CD4-positive, alpha-beta memory T cell (primary cell): ENCODE results near the gene NKPD1. TPM values are rescaled to one million over a fixed set of nuclear protein-coding genes. Genes with fewer than 3 reads are reported as not detected.
A peak's percentile ranks its signal among the peaks of the same experiment; 100 is the strongest.
"Not testable (repeated sequence)": the region's sequence is repeated elsewhere in the genome, so short reads cannot be mapped to it uniquely, and the experiment has no call there.

Experiments used
- CTCF ChIA-PET: fragments of 350-600 bp; sonication (Branson Sonifier 250); formaldehyde crosslinking; loops from one replicate; lab custom pipeline; 2021; ENCODE audit warnings: inconsistent platforms; ENCODE audit not compliant: partially characterized antibody; lab: Charles Lee
- POLR2A ChIA-PET: fragments of 350-600 bp; sonication (Branson Sonifier 250); formaldehyde crosslinking; loops from one replicate; lab custom pipeline; 2021; ENCODE audit not compliant: partially characterized antibody; lab: Charles Lee
- DNase-seq, 5 donors: peaks; one replicate each; pipeline versions ENCODE4 v3.0.0 to v3.0.0-alpha.2; 2020 to 2022; ENCODE audit warnings: mixed read lengths in 1 of 5
- H3K27ac ChIP-seq: one replicate; pipeline ENCODE4 v1.7.0; 2013; ENCODE audit warnings: low read depth, low read length
- H3K27me3 ChIP-seq: 2 replicates; pipeline ENCODE4 v1.7.0; 2013; ENCODE audit warnings: mild to moderate bottlenecking, low read length, moderate library complexity; ENCODE audit not compliant: insufficient read depth
- H3K36me3 ChIP-seq: 2 replicates; pipeline ENCODE4 v1.7.0; 2013; ENCODE audit warnings: mild to moderate bottlenecking, low read length, moderate library complexity; ENCODE audit not compliant: insufficient read depth
- H3K4me1 ChIP-seq: 2 replicates; pipeline ENCODE4 v1.7.0; 2013; ENCODE audit warnings: mild to moderate bottlenecking, low read length, moderate library complexity; ENCODE audit not compliant: insufficient read depth
- H3K4me3 ChIP-seq, 2 donors: one replicate each; pipeline ENCODE4 v1.7.0; 2013; ENCODE audit warnings: low read length in 2 of 2, mild to moderate bottlenecking in 1 of 2
- H3K9me3 ChIP-seq, 2 donors: one replicate each; pipeline ENCODE4 v1.7.0; 2013; ENCODE audit warnings: low read length in 2 of 2, control low read depth in 1 of 2; ENCODE audit not compliant: control insufficient read depth in 1 of 2
- H3K27ac Mint-ChIP-seq, 7 donors: one replicate each; pipeline ENCODE4 v1.8.0; 2020 to 2021; ENCODE audit warnings: mixed read lengths in 7 of 7, mild to moderate bottlenecking in 6 of 7, inconsistent platforms in 3 of 7, moderate library complexity in 3 of 7
- H3K27me3 Mint-ChIP-seq, 2 donors: one replicate each; pipeline ENCODE4 v1.8.0; 2020 to 2021; ENCODE audit warnings: mixed read lengths in 2 of 2
- H3K36me3 Mint-ChIP-seq, 2 donors: one replicate each; pipeline ENCODE4 v1.8.0; 2020 to 2021; ENCODE audit warnings: mixed read lengths in 2 of 2, inconsistent platforms in 1 of 2, mild to moderate bottlenecking in 1 of 2
- H3K4me1 Mint-ChIP-seq, 4 donors: one replicate each; pipeline ENCODE4 v1.8.0; 2020 to 2021; ENCODE audit warnings: mixed read lengths in 4 of 4, mild to moderate bottlenecking in 1 of 4
- H3K4me3 Mint-ChIP-seq, 8 donors: one replicate each; pipeline ENCODE4 v1.8.0; 2020 to 2021; ENCODE audit warnings: mixed read lengths in 8 of 8, mild to moderate bottlenecking in 7 of 8, moderate library complexity in 6 of 8, inconsistent platforms in 3 of 8
- H3K9me3 Mint-ChIP-seq, 8 donors: one replicate each; pipeline ENCODE4 v1.8.0; 2020 to 2021; ENCODE audit warnings: mixed read lengths in 8 of 8, mild to moderate bottlenecking in 5 of 8, inconsistent platforms in 3 of 8, moderate library complexity in 1 of 8
- intact Hi-C: fragments of 100-400 bp; cut with micrococcal nuclease; formaldehyde crosslinking; loops from one replicate; pipeline ENCODE4 v1.15.1; 2023
- polyA plus RNA-seq, 2 donors: library from polyadenylated mRNA; unstranded; fragments of 300-500 nt; fragmentation: Illumina TruSeq; gene quantifications; one replicate each; pipeline ENCODE4 v1.2.3, GENCODE V29; 2021
- total RNA-seq, 2 experiments: library from RNA; stranded (reverse); gene quantifications; one replicate each; pipeline ENCODE4 v1.2.3, GENCODE V29; 2021

NKPD1 gene
- total and polyA plus RNA-seq, 4 experiments from 2014 or later: 0.61 to 1.2 (median 0.80) TPM; not detected in 1

DNA sequence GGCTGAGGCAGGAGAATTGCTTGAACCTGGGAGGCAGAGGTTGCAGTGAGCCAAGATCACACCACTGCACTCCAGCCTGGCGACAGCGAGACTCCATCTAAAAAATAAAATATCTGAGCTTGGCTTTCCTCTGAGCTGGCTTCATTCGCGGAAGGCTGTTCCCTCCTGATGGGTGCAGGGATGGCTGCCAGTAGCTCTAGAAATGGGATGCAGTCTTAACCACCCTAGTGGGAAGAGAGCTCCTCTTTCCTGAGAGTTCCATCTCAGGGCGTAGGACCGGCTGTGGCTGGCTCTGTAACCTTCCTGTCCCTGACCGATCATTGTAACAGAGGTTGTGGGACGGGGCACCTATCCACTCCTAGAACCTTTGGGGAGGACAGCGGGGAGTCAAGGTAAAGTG, 35.4 kb downstream of the NKPD1 start:
- H3K27me3 ChIP-seq: no peaks in the 10 kb centered on the region
- no peak overlapping the region for H3K27ac ChIP-seq
- DNase-seq: peak in 1 of 5 donors; percentile 3
- peaks cover 13 to 33% (median 25%) of the 10 kb centered on the region in 4 donors for H3K4me1 Mint-ChIP-seq
- H3K9me3 Mint-ChIP-seq: no peaks in the 10 kb centered on the region
- H3K9me3 ChIP-seq: no peaks in the 10 kb centered on the region
- CTCF ChIA-PET: interaction anchor here (0.6 to 2.6 kb wide), 14 partner anchors 8 to 137 kb away, joined by 3 to 19 read pairs (median 6); partner anchors contain the start of genes BLOC1S3, PPP1R37, TRAPPC6A and ZNF296
- H3K4me3 ChIP-seq: no peak overlapping the region
- H3K4me1 ChIP-seq: peaks cover 17% of the 10 kb centered on the region
- H3K27ac Mint-ChIP-seq: no peak overlapping the region
- POLR2A ChIA-PET: interaction anchor here (1.3 kb wide), 1 partner anchor 22 kb away, joined by 5 read pairs; no protein-coding TSS in a partner anchor
- no peak overlapping the region for H3K4me3 Mint-ChIP-seq
- H3K27me3 Mint-ChIP-seq: no peaks in the 10 kb centered on the region
- intact Hi-C loops: no loop called here
- H3K36me3 Mint-ChIP-seq: no peaks in the 10 kb centered on the region
- H3K36me3 ChIP-seq: no peaks in the 10 kb centered on the region

DNA sequence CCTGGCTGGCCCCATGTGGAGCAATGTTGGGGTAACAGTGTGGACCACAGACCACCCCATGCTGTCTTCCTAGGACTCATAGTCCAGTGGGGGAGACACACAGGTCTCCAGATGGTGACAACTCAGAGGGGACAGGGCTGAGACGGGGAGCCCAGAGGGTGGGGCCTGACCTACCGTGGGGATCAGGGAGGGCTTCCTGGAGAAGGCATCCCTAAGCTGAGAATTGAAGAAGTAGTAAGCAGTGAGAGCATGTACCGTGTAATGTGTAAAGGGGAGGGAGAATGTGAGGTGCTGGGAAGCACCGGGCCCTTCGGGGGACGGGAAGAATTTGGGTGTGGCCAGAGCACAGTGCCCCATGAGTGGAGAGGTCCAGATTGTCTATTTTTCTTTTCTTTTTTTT, 36.8 kb downstream of the NKPD1 start:
- peaks cover 17 to 38% (median 29%) of the 10 kb centered on the region in 4 donors for H3K4me1 Mint-ChIP-seq
- POLR2A ChIA-PET: interaction anchor here (1.3 kb wide), 1 partner anchor 21 kb away, joined by 5 read pairs; no protein-coding TSS in a partner anchor

DNA sequence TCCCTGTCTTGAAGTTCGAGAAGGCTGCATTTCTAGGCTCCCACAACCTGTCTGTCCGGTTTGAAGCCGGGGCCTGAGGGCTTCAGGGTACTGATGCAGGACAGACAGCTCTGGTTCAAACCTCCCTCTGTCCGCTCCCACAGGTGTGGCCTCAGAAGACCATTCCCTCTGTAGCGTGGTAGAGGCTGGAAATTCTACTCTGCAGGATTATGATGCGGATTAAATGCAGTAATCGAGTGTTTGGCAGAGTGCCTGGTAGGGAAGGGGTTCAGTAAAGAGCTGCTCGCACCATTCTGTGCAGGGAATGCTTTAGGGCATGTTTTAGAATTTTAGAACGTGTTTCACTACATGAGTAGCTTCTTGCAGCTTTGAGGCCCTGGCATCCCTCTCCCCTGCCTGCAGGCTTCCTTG, 37.3 kb downstream of the NKPD1 start:
- POLR2A ChIA-PET: no interaction called here
- Mint-ChIP-seq H3K27ac (peak overlapping the region in 1 of 7 donors; percentile 58), H3K27me3 (no peaks in the 10 kb centered on the region), H3K4me3 (no peak overlapping the region), H3K36me3 (no peaks in the 10 kb centered on the region), H3K4me1 (peaks cover 17 to 38% (median 29%) of the 10 kb centered on the region in 4 donors), H3K9me3 (no peaks in the 10 kb centered on the region)
- Histone ChIP-seq H3K4me3 (no peak overlapping the region), H3K27me3 (no peaks in the 10 kb centered on the region), H3K27ac (no peak overlapping the region), H3K36me3 (no peaks in the 10 kb centered on the region), H3K9me3 (no peaks in the 10 kb centered on the region), H3K4me1 (peaks cover 21% of the 10 kb centered on the region)
- DNase-seq: no peak
- intact Hi-C loops: no loop called here
- CTCF ChIA-PET: interaction anchor here (0.7 kb wide), 1 partner anchor 64 kb away, joined by 3 read pairs; no protein-coding TSS in a partner anchor

More for the DNA sequence above, 36.8 kb downstream of the NKPD1 start:
- no peaks in the 10 kb centered on the region for H3K27me3 Mint-ChIP-seq
- no peaks in the 10 kb centered on the region for H3K36me3 ChIP-seq
- H3K27ac ChIP-seq: no peak overlapping the region
- no peaks in the 10 kb centered on the region for H3K27me3 ChIP-seq
- H3K9me3 Mint-ChIP-seq: no peaks in the 10 kb centered on the region
- no peaks in the 10 kb centered on the region for H3K36me3 Mint-ChIP-seq
- no peaks in the 10 kb centered on the region for H3K9me3 ChIP-seq
- intact Hi-C loops: no loop called here
- CTCF ChIA-PET: interaction anchor here (1.6 to 2.3 kb wide), 2 partner anchors 17 to 55 kb away, joined by 7 to 8 read pairs; partner anchors contain the start of genes BLOC1S3 and TRAPPC6A
- peaks cover 17% of the 10 kb centered on the region for H3K4me1 ChIP-seq
- no peak for DNase-seq
- no peak overlapping the region for H3K4me3 Mint-ChIP-seq
- peak overlapping the region in 3 of 7 donors; percentile 58 to 67 (median 62) for H3K27ac Mint-ChIP-seq
- no peak overlapping the region for H3K4me3 ChIP-seq

DNA sequence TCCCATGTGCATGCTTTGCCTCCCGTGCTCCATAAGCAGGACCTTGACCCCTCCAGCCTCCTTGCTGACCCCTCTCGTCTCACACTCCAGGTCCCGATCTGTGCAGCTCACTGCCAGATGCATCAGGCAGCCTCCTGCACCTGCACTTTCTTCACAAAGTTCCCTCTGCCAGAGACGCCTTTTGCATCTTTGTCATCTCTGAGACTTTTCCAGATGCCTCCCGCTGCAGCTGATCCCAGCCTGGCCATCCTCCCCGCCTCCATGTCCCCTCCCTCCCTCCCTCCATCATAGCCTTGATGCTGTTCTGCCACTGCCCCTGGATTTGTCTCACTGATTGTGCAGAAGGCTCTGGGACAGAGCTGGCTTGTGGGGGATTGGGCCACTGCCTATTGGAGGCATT, 38.0 kb downstream of the NKPD1 start:
- peaks cover 27% of the 10 kb centered on the region for H3K4me1 ChIP-seq
- Mint-ChIP-seq H3K9me3 (no peaks in the 10 kb centered on the region), H3K4me3 (no peak overlapping the region), H3K27ac (no peak overlapping the region), H3K4me1 (peaks cover 19 to 44% (median 33%) of the 10 kb centered on the region in 4 donors), H3K27me3 (no peaks in the 10 kb centered on the region), H3K36me3 (no peaks in the 10 kb centered on the region)
- H3K36me3 ChIP-seq: no peaks in the 10 kb centered on the region
- CTCF ChIA-PET: interaction anchor here (0.7 kb wide), 1 partner anchor 63 kb away, joined by 3 read pairs; no protein-coding TSS in a partner anchor
- H3K27ac ChIP-seq: no peak overlapping the region
- H3K27me3 ChIP-seq: no peaks in the 10 kb centered on the region
- peak in 1 of 5 donors; percentile 19 for DNase-seq
- intact Hi-C loops: no loop called here
- POLR2A ChIA-PET: no interaction called here
- no peaks in the 10 kb centered on the region for H3K9me3 ChIP-seq
- no peak overlapping the region for H3K4me3 ChIP-seq

DNA sequence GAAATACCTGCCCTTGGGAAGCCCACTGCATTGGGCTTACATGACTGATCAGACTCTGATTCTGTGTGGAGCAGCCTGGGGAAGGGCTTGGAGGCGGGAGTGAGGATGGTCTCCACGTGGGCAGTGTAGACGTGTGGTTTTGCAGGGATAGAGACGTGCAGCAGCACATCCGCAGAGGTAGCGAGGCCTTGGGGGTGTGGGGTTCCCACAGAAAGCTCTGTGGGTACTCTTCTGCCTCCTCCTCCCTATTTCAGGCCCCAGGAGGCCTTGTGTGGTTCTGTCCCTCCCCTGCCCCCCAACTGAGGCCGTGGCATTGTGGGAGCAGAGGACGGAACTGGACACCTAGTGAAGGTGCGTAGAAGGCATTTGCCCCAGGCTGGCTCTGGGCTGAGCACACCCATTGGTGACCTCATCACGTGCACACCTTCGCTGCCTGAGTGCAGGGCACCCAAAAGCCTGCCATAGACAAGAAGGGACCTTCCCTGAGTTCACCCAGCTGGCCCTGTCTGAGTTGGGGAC, 38.9 kb downstream of the NKPD1 start:
- ChIA-PET CTCF (no interaction called here), POLR2A (no interaction called here)
- DNase-seq: peak in 1 of 5 donors; percentile 9
- Mint-ChIP-seq H3K27ac (peak overlapping the region in 5 of 7 donors; percentile 29 to 86 (median 63)), H3K4me3 (no peak overlapping the region), H3K9me3 (peaks cover 0 to 1% (median 0%) of the 10 kb centered on the region in 8 donors), H3K4me1 (peaks cover 25 to 52% (median 38%) of the 10 kb centered on the region in 4 donors), H3K27me3 (no peaks in the 10 kb centered on the region), H3K36me3 (no peaks in the 10 kb centered on the region)
- Histone ChIP-seq H3K9me3 (no peaks in the 10 kb centered on the region), H3K27me3 (no peaks in the 10 kb centered on the region), H3K4me3 (no peak overlapping the region), H3K27ac (no peak overlapping the region), H3K36me3 (no peaks in the 10 kb centered on the region), H3K4me1 (peaks cover 36% of the 10 kb centered on the region)
- intact Hi-C loops: no loop called here

DNA sequence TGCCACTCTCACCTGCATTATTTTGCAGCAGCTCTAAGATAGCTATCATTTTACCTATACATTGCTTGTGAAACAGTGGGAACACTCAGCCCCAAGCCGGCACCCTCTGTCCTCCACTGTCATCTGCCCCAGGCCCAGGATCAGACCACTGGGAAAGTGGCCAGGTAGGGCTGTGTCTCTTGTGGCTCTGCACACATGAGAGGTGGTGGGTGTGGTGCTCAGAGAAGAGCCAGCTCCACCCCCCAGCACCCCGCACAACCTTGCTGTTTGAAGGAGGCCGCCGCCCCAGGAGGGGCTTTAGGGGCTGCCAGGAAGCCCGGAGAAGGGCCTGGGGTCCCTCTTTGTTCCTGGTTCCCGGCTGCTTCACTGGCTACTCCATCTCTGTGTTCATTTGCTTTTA, 41.2 kb downstream of the NKPD1 start:
- no peak overlapping the region for H3K4me3 Mint-ChIP-seq
- H3K4me1 Mint-ChIP-seq: peaks cover 27 to 64% (median 47%) of the 10 kb centered on the region in 4 donors
- H3K27ac Mint-ChIP-seq: peak overlapping the region in 1 of 7 donors; percentile 68
- intact Hi-C loops: no loop called here
- H3K9me3 Mint-ChIP-seq: peaks cover 0 to 1% (median 0%) of the 10 kb centered on the region in 8 donors
- no peaks in the 10 kb centered on the region for H3K36me3 Mint-ChIP-seq
- POLR2A ChIA-PET: no interaction called here
- peak in 1 of 5 donors; percentile 9 for DNase-seq
- Histone ChIP-seq H3K4me3 (no peak overlapping the region), H3K9me3 (no peaks in the 10 kb centered on the region), H3K27ac (no peak overlapping the region), H3K4me1 (peaks cover 39% of the 10 kb centered on the region), H3K27me3 (no peaks in the 10 kb centered on the region), H3K36me3 (no peaks in the 10 kb centered on the region)
- no peaks in the 10 kb centered on the region for H3K27me3 Mint-ChIP-seq
- CTCF ChIA-PET: interaction anchor here (0.6 kb wide), 1 partner anchor 15 kb away, joined by 4 read pairs; no protein-coding TSS in a partner anchor

DNA sequence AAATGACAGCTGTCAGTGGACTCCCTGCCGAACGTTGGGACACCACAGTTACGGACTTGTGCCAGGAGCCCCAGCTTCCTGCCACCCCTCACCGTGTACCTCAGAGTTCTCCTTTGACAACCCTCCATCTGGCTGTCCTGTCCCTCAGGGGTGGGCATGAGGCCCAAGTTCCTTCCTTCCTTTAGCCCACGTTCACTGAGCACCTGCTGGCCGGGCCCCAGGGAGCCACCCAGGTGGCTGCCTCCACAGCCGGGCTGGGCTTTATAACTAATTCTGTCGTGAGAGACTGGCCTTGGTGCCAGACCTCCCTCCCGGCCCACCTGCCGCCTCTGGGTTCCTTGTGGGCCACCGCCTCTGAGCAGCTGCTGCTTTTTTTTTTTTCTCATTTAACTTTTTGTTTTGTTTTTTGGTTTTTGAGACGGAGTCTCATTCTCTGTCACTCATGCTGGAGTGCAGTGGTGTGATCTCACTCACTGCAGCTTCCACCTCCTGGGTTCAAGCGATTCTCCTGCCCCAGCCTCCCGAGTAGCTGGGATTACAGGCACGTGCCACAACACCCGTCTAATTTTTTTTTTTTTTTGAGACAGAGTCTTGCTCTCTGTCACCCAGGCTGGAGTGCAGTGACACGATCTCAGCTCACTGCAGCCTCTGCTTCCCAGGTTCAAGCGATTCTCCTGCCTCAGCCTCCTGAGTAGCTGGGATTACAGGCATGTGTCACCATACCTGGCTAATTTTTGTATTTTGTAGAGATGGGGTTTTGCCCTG, 42.0 kb downstream of the NKPD1 start:
- intact Hi-C loops: not testable (repeated sequence)
- CTCF ChIA-PET: interaction anchor here (2.3 kb wide), 1 partner anchor 7 kb away, joined by 8 read pairs; no protein-coding TSS in a partner anchor

More for the DNA sequence above, 42.0 kb downstream of the NKPD1 start:
- H3K36me3 Mint-ChIP-seq, POLR2A ChIA-PET, H3K27ac Mint-ChIP-seq, H3K4me3 Mint-ChIP-seq, H3K4me3 ChIP-seq, H3K36me3 ChIP-seq, H3K27me3 Mint-ChIP-seq, H3K9me3 Mint-ChIP-seq, H3K27ac ChIP-seq, H3K9me3 ChIP-seq, H3K27me3 ChIP-seq: not testable (repeated sequence)
- DNase-seq: peak in 1 of 5 donors; percentile 19
- H3K4me1 ChIP-seq: peaks cover 39% of the 10 kb centered on the region
- H3K4me1 Mint-ChIP-seq: peaks cover 29 to 60% (median 46%) of the 10 kb centered on the region in 4 donors
